Esophagus muscularis mucosa (tissue), 3 donors: ENCODE results near the gene CSRP1.

Experiments used
- POLR2A ChIP-seq: fragments of 450-650 bp; IDR thresholded peaks from one replicate; pipeline ENCODE4 v1.6.1; 2017; ENCODE audit warnings: antibody characterized with exemption, moderate library complexity, mild to moderate bottlenecking, low read depth
- TF ChIP-seq, protein P1 (sequence below), 3 experiments: fragments of 200-600 bp in 2 of 3; fragments of 450-650 bp in 1 of 3; sonication (generic) in 2 of 3; IDR thresholded peaks; one replicate each; pipeline ENCODE4 v1.5.1; 2017 to 2019; ENCODE audit warnings: antibody characterized with exemption in 3 of 3, mild to moderate bottlenecking in 2 of 3, moderate library complexity in 1 of 3

DNA sequence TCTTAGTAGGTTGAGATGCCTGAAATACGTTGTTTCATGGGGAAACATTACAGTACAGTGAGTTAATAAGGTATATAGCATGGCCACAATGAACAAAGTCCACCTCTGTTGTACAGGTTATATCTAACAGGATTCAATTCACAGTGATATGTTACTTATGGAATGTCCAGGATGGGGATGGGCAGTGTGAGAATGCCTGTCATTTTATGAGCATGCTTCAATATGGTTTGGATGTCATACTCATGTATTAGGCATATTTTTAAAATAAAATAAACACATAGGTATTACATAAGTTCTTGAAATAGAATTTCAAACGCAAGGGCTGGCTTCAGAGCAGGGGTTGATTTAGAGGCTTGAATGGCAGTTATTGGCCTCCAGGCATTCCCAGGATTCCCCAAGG, 31.8 kb downstream of the CSRP1 start:
- TF ChIP-seq, protein P1, sequence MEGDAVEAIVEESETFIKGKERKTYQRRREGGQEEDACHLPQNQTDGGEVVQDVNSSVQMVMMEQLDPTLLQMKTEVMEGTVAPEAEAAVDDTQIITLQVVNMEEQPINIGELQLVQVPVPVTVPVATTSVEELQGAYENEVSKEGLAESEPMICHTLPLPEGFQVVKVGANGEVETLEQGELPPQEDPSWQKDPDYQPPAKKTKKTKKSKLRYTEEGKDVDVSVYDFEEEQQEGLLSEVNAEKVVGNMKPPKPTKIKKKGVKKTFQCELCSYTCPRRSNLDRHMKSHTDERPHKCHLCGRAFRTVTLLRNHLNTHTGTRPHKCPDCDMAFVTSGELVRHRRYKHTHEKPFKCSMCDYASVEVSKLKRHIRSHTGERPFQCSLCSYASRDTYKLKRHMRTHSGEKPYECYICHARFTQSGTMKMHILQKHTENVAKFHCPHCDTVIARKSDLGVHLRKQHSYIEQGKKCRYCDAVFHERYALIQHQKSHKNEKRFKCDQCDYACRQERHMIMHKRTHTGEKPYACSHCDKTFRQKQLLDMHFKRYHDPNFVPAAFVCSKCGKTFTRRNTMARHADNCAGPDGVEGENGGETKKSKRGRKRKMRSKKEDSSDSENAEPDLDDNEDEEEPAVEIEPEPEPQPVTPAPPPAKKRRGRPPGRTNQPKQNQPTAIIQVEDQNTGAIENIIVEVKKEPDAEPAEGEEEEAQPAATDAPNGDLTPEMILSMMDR (IDR thresholded peaks at IDR 0.05): no peak
- TF ChIP-seq POLR2A: no peak
